ENCODE measurements around the gene FIP1L1. TPM values are rescaled to one million over a fixed set of nuclear protein-coding genes. Genes with fewer than 3 reads are reported as not detected.

FIP1L1 gene
- total and polyA plus RNA-seq, 10 of the 15 experiments (the other 5 are each of a cell fraction or from before 2014, with no cell fraction given), result 28.1 to 110 (median 59.4) TPM

- CTCF ChIA-PET, result interaction anchor here (0.7 to 5.2 kb wide), 32 partner anchors 9 to 476 kb away, joined by 3 to 51 read pairs (median 4); no protein-coding TSS in a partner anchor
- no peak overlapping the region for H3K27ac ChIP-seq (ENCODE audit: control insufficient read depth, insufficient read depth)
- H3K4me2 ChIP-seq (ENCODE audit: control insufficient read depth, insufficient read depth), result no peak overlapping the region
- no peak for DNase-seq (ENCODE audit: low read depth, low spot score)
- no peak overlapping the region for H2AFZ ChIP-seq (ENCODE audit: control insufficient read depth, low read depth, low read length)
- SMC1A ChIA-PET (ENCODE audit: uncharacterized antibody, unreplicated experiment), result interaction anchor here (0.6 to 3.9 kb wide), 24 partner anchors 15 to 744 kb away, joined by 3 to 40 read pairs (median 4); no protein-coding TSS in a partner anchor
- no peak for ATAC-seq
- RAD21 ChIA-PET (ENCODE audit: unreplicated experiment), result interaction anchor here (0.7 to 4.0 kb wide), 11 partner anchors 16 to 477 kb away, joined by 3 to 20 read pairs (median 3); no protein-coding TSS in a partner anchor
- in situ Hi-C loops (cut with MboI) (no loop called here), intact Hi-C loops (cut with micrococcal nuclease; ENCODE audit: unreplicated experiment) (loop anchor here (2.0 to 10.0 kb wide), 3 partner anchors 104 to 742 kb away; partner anchors contain the start of gene LNX1)
- H4K20me1 ChIP-seq (ENCODE audit: control insufficient read depth, insufficient read depth), result no peaks in the 10 kb centered on the region
- no peak overlapping the region for H3K9ac ChIP-seq (ENCODE audit: control insufficient read depth, insufficient read depth, low read length)
- no peak overlapping the region for H3K4me3 ChIP-seq
- 46% methylated on average over 6 of the region's 6 CpGs for WGBS (ENCODE audit: insufficient coverage, insufficient replicate concordance, low lambda C conversion rate, missing lambda C conversion rate)
- no peaks in the 10 kb centered on the region for H3K36me3 ChIP-seq (ENCODE audit: control insufficient read depth in 2 of 2, insufficient read depth in 2 of 2, low read length in 1 of 2)
- H3K79me2 ChIP-seq (ENCODE audit: control insufficient read depth, insufficient read depth, low read length), result no peaks in the 10 kb centered on the region
- FAIRE-seq, result no peak
- no TSS peak for BruUV-seq (replicated peaks)
- POLR2A ChIA-PET, result interaction anchor here (0.6 to 1.6 kb wide), 3 partner anchors 10 to 207 kb away, joined by 3 to 5 read pairs (median 3); no protein-coding TSS in a partner anchor
- no peaks in the 10 kb centered on the region; the same call in 2 of the 3 replicates for H3K9me3 ChIP-seq (replicated peaks; ENCODE audit: control insufficient read depth, insufficient read depth, low read length)
- H3K27me3 ChIP-seq (replicated peaks in 1 of 2; ENCODE audit: control insufficient read depth in 2 of 2, insufficient read depth in 2 of 2, low read length in 1 of 2), result peaks cover 0 to 3% of the 10 kb centered on the region in 2 experiments; a peak in 1 of 4 replicates
- no peaks in the 10 kb centered on the region for H3K4me1 ChIP-seq (ENCODE audit: control insufficient read depth, insufficient read depth, low read length)
- no peak for TF ChIP-seq IRF3 (IDR thresholded peaks at IDR 0.05)
- no peak for TF ChIP-seq CREM (IDR thresholded peaks at IDR 0.05; ENCODE audit: low read depth)
- TF ChIP-seq POLR2AphosphoS2 (IDR thresholded peaks at IDR 0.05; ENCODE audit: low read depth, low read length), result no peak
- TF ChIP-seq BCLAF1 (IDR thresholded peaks at IDR 0.05), result no peak
- no peak for TF ChIP-seq SRF (IDR thresholded peaks at IDR 0.05; ENCODE audit: low read depth in 2 of 2, low read length in 2 of 2)
- no peak for TF ChIP-seq JUNB (IDR thresholded peaks at IDR 0.05)
- TF ChIP-seq CBX3 (IDR thresholded peaks at IDR 0.05; ENCODE audit: borderline replicate concordance, low read depth), result no peak
- no peak for TF ChIP-seq PRDM15 (CRISPR knock-in tag; IDR thresholded peaks at IDR 0.05)
Observed at GRCh38 chr4:53490161-53490956, 112.9 kb downstream of the FIP1L1 start.

Data from GM12878 (cell line).